Activated CD8-positive, alpha-beta T cell treated with anti-CD3 and anti-CD28 coated beads for 36 hours (primary cell): ENCODE data around the gene C2orf72. TPM values are rescaled to one million over a fixed set of nuclear protein-coding genes. Genes with fewer than 3 reads are reported as not detected.

ENCODE experiments used
- ATAC-seq: fragments of 200-7000 bp; cut with Tn5 transposase; one replicate; pipeline ENCODE4 v1.10.0; 2021; ENCODE audit warnings: mild to moderate bottlenecking, moderate library complexity
- CTCF ChIA-PET: fragments of 350-600 bp; sonication (Branson Sonifier 250); formaldehyde crosslinking; loops from one replicate; lab custom pipeline; 2021; ENCODE audit warnings: antibody characterized with exemption; lab: Charles Lee
- POLR2A ChIA-PET: fragments of 350-600 bp; sonication (Branson Sonifier 250); formaldehyde crosslinking; loops from one replicate; lab custom pipeline; 2021; ENCODE audit warnings: antibody characterized with exemption; lab: Charles Lee
- DNase-seq: peaks from one replicate; pipeline ENCODE4 v3.0.0-alpha.2; 2020
- H3K27ac Mint-ChIP-seq: one replicate; pipeline ENCODE4 v1.8.0; 2021; ENCODE audit warnings: mild to moderate bottlenecking, mixed read lengths
- H3K27me3 Mint-ChIP-seq: one replicate; pipeline ENCODE4 v1.8.0; 2021; ENCODE audit warnings: mixed read lengths
- H3K36me3 Mint-ChIP-seq: one replicate; pipeline ENCODE4 v1.8.0; 2021; ENCODE audit warnings: low read depth, mixed read lengths
- H3K4me1 Mint-ChIP-seq: one replicate; pipeline ENCODE4 v1.8.0; 2021; ENCODE audit warnings: low read depth, mixed read lengths
- H3K4me3 Mint-ChIP-seq: one replicate; pipeline ENCODE4 v1.8.0; 2021; ENCODE audit warnings: mild to moderate bottlenecking, moderate library complexity, mixed read lengths
- H3K9me3 Mint-ChIP-seq: one replicate; pipeline ENCODE4 v1.8.0; 2021; ENCODE audit warnings: mixed read lengths
- intact Hi-C: fragments of 100-400 bp; cut with micrococcal nuclease; formaldehyde crosslinking; loops from one replicate; pipeline ENCODE4 v1.10.0; 2022
- total RNA-seq, 2 experiments: library from RNA; stranded (reverse); gene quantifications; one replicate each; pipeline ENCODE4 v1.2.3, GENCODE V29; 2021
- TF ChIP-seq, protein P1 (sequence below): fragments of 200-600 bp; IDR thresholded peaks from one replicate; pipeline ENCODE4 v1.8.0; 2022; ENCODE audit warnings: antibody characterized with exemption, mild to moderate bottlenecking

Gene C2orf72
- total RNA-seq, 2 experiments from 2014 or later, result 2.6 to 5.1 TPM

DNA sequence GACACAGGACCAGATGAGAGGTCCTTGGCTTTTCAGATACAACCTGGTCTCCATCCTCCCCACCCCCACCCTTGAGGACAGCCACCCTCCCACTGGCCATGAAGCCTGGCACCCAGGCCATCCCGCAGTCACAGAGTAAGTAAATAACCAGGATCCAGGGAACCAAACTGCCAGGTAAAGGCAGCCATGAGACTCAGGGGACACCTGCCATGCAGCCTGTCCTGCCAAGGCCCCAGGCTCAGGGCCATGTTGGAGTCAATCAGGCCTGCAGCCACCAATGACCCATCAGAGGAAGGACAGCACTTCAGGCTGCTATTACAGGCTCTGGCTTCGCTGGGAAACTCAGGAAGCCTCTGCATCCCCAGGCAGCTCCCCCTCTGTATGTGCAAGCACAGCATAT, 25.8 kb upstream of the C2orf72 start:
- H3K36me3 Mint-ChIP-seq, result no peaks in the 10 kb centered on the region
- CTCF ChIA-PET, result interaction anchor here (1.7 kb wide), 1 partner anchor 41 kb away, joined by 4 read pairs; no protein-coding TSS in a partner anchor

DNA sequence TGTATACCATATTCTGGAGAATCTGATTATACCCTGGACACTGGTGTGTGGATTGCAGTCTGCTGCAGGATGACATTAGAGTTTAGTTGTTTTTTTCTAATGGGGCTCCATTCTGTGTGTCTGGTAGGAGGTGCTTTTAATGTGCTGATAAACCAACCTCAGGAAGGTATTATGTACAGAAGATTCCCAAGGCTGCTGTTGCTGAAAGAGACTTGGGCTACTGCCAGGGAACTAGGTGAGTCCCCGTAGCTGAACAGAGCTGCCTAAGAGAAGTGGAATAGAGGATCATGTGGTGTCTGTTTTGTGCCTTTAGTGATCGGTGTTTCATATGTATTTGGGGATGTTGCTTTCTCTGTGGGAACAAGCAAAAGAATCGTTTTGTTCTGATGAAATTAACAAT, 24.9 kb upstream of the C2orf72 start:
- CTCF ChIA-PET, result no interaction called here
- POLR2A ChIA-PET, result no interaction called here
- TF ChIP-seq, protein P1, sequence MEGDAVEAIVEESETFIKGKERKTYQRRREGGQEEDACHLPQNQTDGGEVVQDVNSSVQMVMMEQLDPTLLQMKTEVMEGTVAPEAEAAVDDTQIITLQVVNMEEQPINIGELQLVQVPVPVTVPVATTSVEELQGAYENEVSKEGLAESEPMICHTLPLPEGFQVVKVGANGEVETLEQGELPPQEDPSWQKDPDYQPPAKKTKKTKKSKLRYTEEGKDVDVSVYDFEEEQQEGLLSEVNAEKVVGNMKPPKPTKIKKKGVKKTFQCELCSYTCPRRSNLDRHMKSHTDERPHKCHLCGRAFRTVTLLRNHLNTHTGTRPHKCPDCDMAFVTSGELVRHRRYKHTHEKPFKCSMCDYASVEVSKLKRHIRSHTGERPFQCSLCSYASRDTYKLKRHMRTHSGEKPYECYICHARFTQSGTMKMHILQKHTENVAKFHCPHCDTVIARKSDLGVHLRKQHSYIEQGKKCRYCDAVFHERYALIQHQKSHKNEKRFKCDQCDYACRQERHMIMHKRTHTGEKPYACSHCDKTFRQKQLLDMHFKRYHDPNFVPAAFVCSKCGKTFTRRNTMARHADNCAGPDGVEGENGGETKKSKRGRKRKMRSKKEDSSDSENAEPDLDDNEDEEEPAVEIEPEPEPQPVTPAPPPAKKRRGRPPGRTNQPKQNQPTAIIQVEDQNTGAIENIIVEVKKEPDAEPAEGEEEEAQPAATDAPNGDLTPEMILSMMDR, result no peak
- H3K36me3 Mint-ChIP-seq, result no peaks in the 10 kb centered on the region
- H3K27ac Mint-ChIP-seq, result no peak overlapping the region
- intact Hi-C loops, result no loop called here
- no peaks in the 10 kb centered on the region for H3K9me3 Mint-ChIP-seq
- ATAC-seq (no peak), DNase-seq (no peak)
- peaks cover 6% of the 10 kb centered on the region for H3K27me3 Mint-ChIP-seq
- no peak overlapping the region for H3K4me3 Mint-ChIP-seq
- no peaks in the 10 kb centered on the region for H3K4me1 Mint-ChIP-seq

More for the DNA sequence above, 25.8 kb upstream of the C2orf72 start:
- H3K4me3 Mint-ChIP-seq, result no peak overlapping the region
- no peak for DNase-seq
- no peak for ATAC-seq
- TF ChIP-seq, protein P1, result no peak
- H3K27me3 Mint-ChIP-seq, result peaks cover 5% of the 10 kb centered on the region
- POLR2A ChIA-PET, result no interaction called here
- no peak overlapping the region for H3K27ac Mint-ChIP-seq
- H3K4me1 Mint-ChIP-seq, result no peaks in the 10 kb centered on the region
- H3K9me3 Mint-ChIP-seq, result no peaks in the 10 kb centered on the region
- intact Hi-C loops, result no loop called here

DNA sequence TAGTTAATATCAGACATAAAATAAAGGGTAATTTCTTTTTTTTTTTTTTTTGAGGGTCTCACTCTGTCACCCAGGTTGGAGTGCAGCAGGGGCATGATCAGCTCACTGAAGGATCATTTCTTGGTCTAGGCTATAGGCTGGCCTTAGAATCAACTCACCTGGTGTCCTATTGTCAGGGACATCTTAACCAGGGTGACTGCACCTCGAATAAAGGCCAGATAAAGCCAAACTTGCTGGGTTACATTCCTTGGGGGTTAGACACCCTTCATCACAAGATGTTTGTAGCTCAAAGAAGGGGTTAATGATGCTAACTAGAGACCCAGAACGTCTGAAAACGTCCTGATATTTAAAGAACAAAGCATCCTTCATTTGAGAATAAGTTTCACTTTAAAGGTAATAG, 23.5 kb upstream of the C2orf72 start:
- TF ChIP-seq, protein P1, result no peak
- Mint-ChIP-seq H3K4me3 (no peak overlapping the region), H3K9me3 (no peaks in the 10 kb centered on the region), H3K27me3 (peaks cover 9% of the 10 kb centered on the region), H3K27ac (no peak overlapping the region), H3K36me3 (no peaks in the 10 kb centered on the region), H3K4me1 (no peaks in the 10 kb centered on the region)
- intact Hi-C loops, result no loop called here
- ChIA-PET POLR2A (no interaction called here), CTCF (interaction anchor here (0.8 kb wide), 1 partner anchor 29 kb away, joined by 3 read pairs; no protein-coding TSS in a partner anchor)
- ATAC-seq (no peak), DNase-seq (no peak)

DNA sequence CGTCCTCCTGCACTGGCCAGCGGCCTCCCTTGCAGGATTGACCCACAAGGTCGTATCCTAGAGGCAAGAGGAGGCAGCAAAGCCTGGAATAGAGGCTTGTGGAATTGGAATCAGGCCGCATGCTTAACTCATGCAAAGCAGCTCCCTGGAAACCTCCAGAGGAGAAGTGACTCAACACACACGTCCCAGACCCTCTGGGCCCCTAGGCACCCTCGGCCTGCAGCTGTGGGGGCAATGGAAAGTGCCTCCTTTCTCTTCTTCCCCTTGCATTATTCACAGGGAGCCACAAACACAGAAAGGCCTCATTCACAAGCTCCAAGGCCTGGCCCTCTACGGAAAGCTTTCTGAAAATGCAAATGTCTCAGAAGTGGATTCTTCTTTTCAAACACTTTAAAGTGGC, 21.8 kb upstream of the C2orf72 start:
- ChIA-PET POLR2A (interaction anchor here (2.0 kb wide), 1 partner anchor 27 kb away, joined by 4 read pairs; no protein-coding TSS in a partner anchor), CTCF (interaction anchor here (0.9 to 2.0 kb wide), 3 partner anchors 11 to 168 kb away, joined by 5 to 6 read pairs (median 5); no protein-coding TSS in a partner anchor)
- Mint-ChIP-seq H3K4me1 (no peaks in the 10 kb centered on the region), H3K4me3 (no peak overlapping the region), H3K9me3 (no peaks in the 10 kb centered on the region), H3K27me3 (peaks cover 8% of the 10 kb centered on the region), H3K27ac (no peak overlapping the region), H3K36me3 (no peaks in the 10 kb centered on the region)
- ATAC-seq (no peak), DNase-seq (no peak)
- intact Hi-C loops, result no loop called here
- TF ChIP-seq, protein P1, result no peak

DNA sequence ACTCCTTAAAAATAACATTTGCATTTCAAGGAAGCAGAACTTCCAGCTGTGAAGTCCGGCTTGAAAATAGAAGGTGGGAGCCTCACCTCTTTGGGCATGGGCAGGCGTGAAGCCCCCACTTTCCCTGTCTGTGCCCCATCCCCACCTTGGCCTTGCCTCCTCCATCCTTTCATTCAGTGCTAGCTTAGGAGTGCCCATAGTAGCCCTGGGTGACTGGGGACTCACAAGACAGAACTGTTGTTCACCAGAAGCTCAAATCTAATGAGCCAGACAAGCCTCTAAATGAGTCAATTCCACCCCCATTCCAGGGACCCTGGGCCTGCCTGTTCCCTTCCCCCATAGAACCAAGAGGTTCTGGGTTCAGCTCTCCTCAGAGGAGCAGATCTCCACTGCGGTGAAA, 21.4 kb upstream of the C2orf72 start:
- H3K9me3 Mint-ChIP-seq, result no peaks in the 10 kb centered on the region
- peaks cover 8% of the 10 kb centered on the region for H3K27me3 Mint-ChIP-seq
- ATAC-seq, result no peak
- H3K4me3 Mint-ChIP-seq, result no peak overlapping the region
- TF ChIP-seq, protein P1, result no peak
- intact Hi-C loops, result no loop called here
- no peaks in the 10 kb centered on the region for H3K4me1 Mint-ChIP-seq
- H3K27ac Mint-ChIP-seq, result no peak overlapping the region
- CTCF ChIA-PET, result interaction anchor here (0.9 to 2.0 kb wide), 4 partner anchors 11 to 192 kb away, joined by 5 to 6 read pairs (median 6); no protein-coding TSS in a partner anchor
- no peak for DNase-seq
- H3K36me3 Mint-ChIP-seq, result no peaks in the 10 kb centered on the region
- POLR2A ChIA-PET, result interaction anchor here (2.0 kb wide), 1 partner anchor 28 kb away, joined by 4 read pairs; no protein-coding TSS in a partner anchor
